C4-2B (cell line): ENCODE data around the gene SYNPR.
"Not testable (repeated sequence)": the region's sequence is repeated elsewhere in the genome, so short reads cannot be mapped to it uniquely, and the experiment has no call there.

ENCODE experiments used
- CTCF ChIP-seq: fragments of 450-650 bp; conservative IDR thresholded peaks from 2 replicates; pipeline ENCODE4 v1.5.1; 2017; ENCODE audit warnings: mild to moderate bottlenecking
- ZFX ChIP-seq: fragments of 450-650 bp; IDR thresholded peaks from 2 replicates; pipeline ENCODE4 v1.6.1; 2017

- TF ChIP-seq CTCF, ZFX: not testable (repeated sequence)
These were observed 22.3 kb upstream of the SYNPR start for GRCh38 chr3:63255819-63256218.
